ENCODE data around the gene UBE2U.

UBE2U gene

GRCh38 chr1:64172458-64172983 lies 30.9 kb upstream of the UBE2U start:
- Histone ChIP-seq H3K4me1 (ENCODE audit: control insufficient read depth in 1 of 2, insufficient read depth in 1 of 2, low read depth in 1 of 2, low read length in 1 of 2) (peaks cover 12 to 47% of the 10 kb centered on the region in 2 experiments), H3K4me3 (ENCODE audit: low read depth in 1 of 2, low read length in 1 of 2) (no peak overlapping the region), H3K27ac (peak overlapping the region; percentile 84), H3K9me3 (no peaks in the 10 kb centered on the region), H3K36me3 (no peaks in the 10 kb centered on the region), H3K27me3 (no peaks in the 10 kb centered on the region)
- no peak for TF ChIP-seq CTCF (IDR thresholded peaks at IDR 0.05)

DNA sequence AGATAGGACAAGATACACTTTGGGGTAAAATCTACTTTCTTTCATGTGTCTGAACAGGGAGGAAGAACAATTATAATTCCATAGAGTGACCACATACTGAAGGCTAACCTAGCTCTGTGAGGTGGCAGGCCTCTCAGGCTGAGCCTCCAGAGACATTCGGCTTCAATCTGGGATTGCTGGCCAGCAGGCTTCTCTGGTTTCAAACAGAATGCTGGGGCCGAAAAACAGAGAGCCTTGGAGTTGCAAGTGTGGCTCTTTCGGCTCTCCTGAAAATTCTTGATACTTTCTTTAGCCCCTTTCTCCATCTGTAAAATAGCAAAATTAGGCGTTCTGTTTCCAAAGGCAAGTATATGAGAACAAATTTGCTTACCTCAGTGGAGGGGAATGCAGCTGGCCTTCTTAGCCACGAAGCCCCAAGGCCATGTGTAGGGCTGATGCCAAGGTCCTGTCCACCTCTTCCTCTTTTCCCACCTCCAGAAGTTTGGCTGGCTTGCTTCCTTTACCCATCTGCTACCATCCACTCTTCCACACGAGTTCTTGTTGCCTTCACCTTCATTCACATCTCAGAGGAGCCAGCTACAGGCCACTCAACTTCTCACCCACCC lies 30.0 kb upstream of the UBE2U start:
- H3K4me3 ChIP-seq (ENCODE audit: low read depth in 1 of 2, low read length in 1 of 2), result no peak overlapping the region
- H3K27me3 ChIP-seq, result no peaks in the 10 kb centered on the region
- H3K9me3 ChIP-seq, result no peaks in the 10 kb centered on the region
- H3K27ac ChIP-seq, result no peak overlapping the region
- TF ChIP-seq CTCF (IDR thresholded peaks at IDR 0.05), result no peak
- H3K4me1 ChIP-seq (ENCODE audit: control insufficient read depth in 1 of 2, insufficient read depth in 1 of 2, low read depth in 1 of 2, low read length in 1 of 2), result peaks cover 12 to 47% of the 10 kb centered on the region in 2 experiments
- H3K36me3 ChIP-seq, result no peaks in the 10 kb centered on the region

GRCh38 chr1:64175639-64176038 lies 27.8 kb upstream of the UBE2U start:
- Histone ChIP-seq H3K4me1 (ENCODE audit: control insufficient read depth in 1 of 2, insufficient read depth in 1 of 2, low read depth in 1 of 2, low read length in 1 of 2) (peaks cover 12 to 39% of the 10 kb centered on the region in 2 experiments), H3K27me3 (no peaks in the 10 kb centered on the region), H3K36me3 (no peaks in the 10 kb centered on the region), H3K9me3 (no peaks in the 10 kb centered on the region), H3K27ac (no peak overlapping the region), H3K4me3 (ENCODE audit: low read depth in 1 of 2, low read length in 1 of 2) (no peak overlapping the region)
- TF ChIP-seq CTCF (IDR thresholded peaks at IDR 0.05), result no peak

- Histone ChIP-seq H3K4me1 (ENCODE audit: control insufficient read depth in 1 of 2, insufficient read depth in 1 of 2, low read depth in 1 of 2, low read length in 1 of 2) (peaks cover 4 to 29% of the 10 kb centered on the region in 2 experiments), H3K9me3 (no peaks in the 10 kb centered on the region), H3K27ac (peak overlapping the region; percentile 17), H3K4me3 (ENCODE audit: low read depth in 1 of 2, low read length in 1 of 2) (no peak overlapping the region), H3K27me3 (no peaks in the 10 kb centered on the region), H3K36me3 (no peaks in the 10 kb centered on the region)
- TF ChIP-seq CTCF (IDR thresholded peaks at IDR 0.05), result no peak
These were observed 26.8 kb upstream of the UBE2U start for GRCh38 chr1:64176659-64177058.

GRCh38 chr1:64179588-64179987 lies 23.8 kb upstream of the UBE2U start:
- Histone ChIP-seq H3K4me3 (ENCODE audit: low read depth in 1 of 2, low read length in 1 of 2) (no peak overlapping the region), H3K4me1 (ENCODE audit: control insufficient read depth in 1 of 2, insufficient read depth in 1 of 2, low read depth in 1 of 2, low read length in 1 of 2) (peaks cover 3 to 24% of the 10 kb centered on the region in 2 experiments), H3K27ac (no peak overlapping the region), H3K36me3 (no peaks in the 10 kb centered on the region), H3K9me3 (no peaks in the 10 kb centered on the region), H3K27me3 (no peaks in the 10 kb centered on the region)
- TF ChIP-seq CTCF (IDR thresholded peaks at IDR 0.05), result no peak

Measured in neutrophil (primary cell).